DOHH2 (cell line): ENCODE results near the gene CREB3L2.

Experiments
- H3F3A ChIP-seq: fragments of 200-600 bp; sonication (generic), shearing (Covaris generic); 2 replicates; pipeline ENCODE4 v1.6.0; 2016; ENCODE audit warnings: antibody characterized with exemption, mild to moderate bottlenecking; ENCODE audit not compliant: control insufficient read depth, insufficient read depth
- H3K27ac ChIP-seq: fragments of 200-600 bp; sonication (generic); 2 replicates; pipeline ENCODE4 v1.5.1; 2014; ENCODE audit warnings: low read depth, mild to moderate bottlenecking, low read length, moderate library complexity
- H3K27me3 ChIP-seq: fragments of 200-600 bp; sonication (generic); 2 replicates; pipeline ENCODE4 v1.6.1; 2014; ENCODE audit warnings: mild to moderate bottlenecking, low read length, mixed read lengths; ENCODE audit not compliant: control insufficient read depth
- H3K36me3 ChIP-seq: fragments of 200-600 bp; sonication (generic); 2 replicates; pipeline ENCODE4 v1.6.1; 2014; ENCODE audit warnings: mild to moderate bottlenecking, low read length, moderate library complexity, mixed read lengths; ENCODE audit not compliant: control insufficient read depth
- H3K4me1 ChIP-seq: fragments of 200-600 bp; sonication (generic); 2 replicates; pipeline ENCODE4 v1.6.1; 2014; ENCODE audit warnings: mild to moderate bottlenecking, low read length, mixed read lengths; ENCODE audit not compliant: control insufficient read depth
- H3K4me2 ChIP-seq: fragments of 200-600 bp; sonication (generic); 2 replicates; pipeline ENCODE4 v1.6.0; 2014; ENCODE audit warnings: mild to moderate bottlenecking, low read length, moderate library complexity
- H3K4me3 ChIP-seq: fragments of 200-600 bp; sonication (generic); 2 replicates; pipeline ENCODE4 v1.5.1; 2014; ENCODE audit warnings: mild to moderate bottlenecking, low read length, mixed read lengths
- H3K79me2 ChIP-seq: fragments of 200-600 bp; sonication (generic); 2 replicates; pipeline ENCODE4 v1.6.1; 2014; ENCODE audit warnings: mild to moderate bottlenecking, low read length, mixed read lengths; ENCODE audit not compliant: control insufficient read depth
- H3K9me2 ChIP-seq: fragments of 200-600 bp; sonication (generic); replicated peaks from 2 replicates; pipeline ENCODE4 v1.6.1; 2014; ENCODE audit warnings: mild to moderate bottlenecking, low read length, mixed read lengths; ENCODE audit not compliant: control insufficient read depth
- H3K9me3 ChIP-seq: fragments of 200-600 bp; sonication (generic); 2 replicates; pipeline ENCODE4 v1.6.1; 2014; ENCODE audit warnings: antibody characterized with exemption, low read length, mixed read lengths; ENCODE audit not compliant: control insufficient read depth, insufficient read depth
- H4K20me1 ChIP-seq: fragments of 200-600 bp; sonication (generic); 2 replicates; pipeline ENCODE4 v1.6.0; 2014; ENCODE audit warnings: low read depth, mild to moderate bottlenecking, antibody characterized with exemption, low read length, moderate library complexity; ENCODE audit not compliant: control insufficient read depth, insufficient read depth
- CTCF ChIP-seq: fragments of 200-600 bp; sonication (generic); IDR thresholded peaks from one replicate; pipeline ENCODE4 v1.5.1; 2014; ENCODE audit warnings: antibody characterized with exemption, mild to moderate bottlenecking, low read depth, low read length; ENCODE audit not compliant: poor library complexity, severe bottlenecking
- EZH2phosphoT487 ChIP-seq: fragments of 200-600 bp; sonication (generic); IDR thresholded peaks from 2 replicates; pipeline ENCODE4 v1.6.1; 2017; ENCODE audit warnings: borderline replicate concordance, mild to moderate bottlenecking, antibody characterized with exemption, low read length, moderate library complexity, mixed read lengths

Gene CREB3L2

GRCh38 chr7:137895301-137896221 is 106.3 kb downstream of the CREB3L2 start:
- H3K79me2 ChIP-seq: no peaks in the 10 kb centered on the region
- H3F3A ChIP-seq: no peaks in the 10 kb centered on the region
- H3K4me2 ChIP-seq: no peak overlapping the region
- peaks cover 7% of the 10 kb centered on the region; the same call in 1 of the 2 replicates for H3K27me3 ChIP-seq
- H3K9me3 ChIP-seq: no peaks in the 10 kb centered on the region
- no peak overlapping the region for H3K4me3 ChIP-seq
- TF ChIP-seq CTCF (no peak), EZH2phosphoT487 (no peak)
- H3K4me1 ChIP-seq: peaks cover 5% of the 10 kb centered on the region
- H4K20me1 ChIP-seq: no peaks in the 10 kb centered on the region
- H3K27ac ChIP-seq: no peak overlapping the region
- no peaks in the 10 kb centered on the region for H3K36me3 ChIP-seq
- no peaks in the 10 kb centered on the region for H3K9me2 ChIP-seq

GRCh38 chr7:137893143-137893742 is 108.6 kb downstream of the CREB3L2 start:
- no peak for TF ChIP-seq CTCF
- no peak for TF ChIP-seq EZH2phosphoT487
- no peaks in the 10 kb centered on the region for H3F3A ChIP-seq
- H3K9me2 ChIP-seq: no peaks in the 10 kb centered on the region
- H3K4me2 ChIP-seq: no peak overlapping the region
- no peak overlapping the region for H3K27ac ChIP-seq
- H3K4me3 ChIP-seq: no peak overlapping the region
- H3K27me3 ChIP-seq: no peaks in the 10 kb centered on the region
- no peaks in the 10 kb centered on the region for H3K79me2 ChIP-seq
- H3K4me1 ChIP-seq: no peaks in the 10 kb centered on the region
- no peaks in the 10 kb centered on the region for H3K9me3 ChIP-seq
- no peaks in the 10 kb centered on the region for H4K20me1 ChIP-seq
- H3K36me3 ChIP-seq: no peaks in the 10 kb centered on the region

GRCh38 chr7:137891016-137891655 is 110.8 kb downstream of the CREB3L2 start:
- no peaks in the 10 kb centered on the region for H3K4me1 ChIP-seq
- H4K20me1 ChIP-seq: no peaks in the 10 kb centered on the region
- H3K27ac ChIP-seq: no peak overlapping the region
- H3K4me3 ChIP-seq: no peak overlapping the region
- TF ChIP-seq CTCF (no peak), EZH2phosphoT487 (no peak)
- H3K79me2 ChIP-seq: no peaks in the 10 kb centered on the region
- no peaks in the 10 kb centered on the region for H3K9me2 ChIP-seq
- no peaks in the 10 kb centered on the region for H3F3A ChIP-seq
- H3K36me3 ChIP-seq: no peaks in the 10 kb centered on the region
- H3K4me2 ChIP-seq: no peak overlapping the region
- no peaks in the 10 kb centered on the region for H3K27me3 ChIP-seq
- no peaks in the 10 kb centered on the region for H3K9me3 ChIP-seq
